ENCODE data around the gene ANKRD50.

DNA sequence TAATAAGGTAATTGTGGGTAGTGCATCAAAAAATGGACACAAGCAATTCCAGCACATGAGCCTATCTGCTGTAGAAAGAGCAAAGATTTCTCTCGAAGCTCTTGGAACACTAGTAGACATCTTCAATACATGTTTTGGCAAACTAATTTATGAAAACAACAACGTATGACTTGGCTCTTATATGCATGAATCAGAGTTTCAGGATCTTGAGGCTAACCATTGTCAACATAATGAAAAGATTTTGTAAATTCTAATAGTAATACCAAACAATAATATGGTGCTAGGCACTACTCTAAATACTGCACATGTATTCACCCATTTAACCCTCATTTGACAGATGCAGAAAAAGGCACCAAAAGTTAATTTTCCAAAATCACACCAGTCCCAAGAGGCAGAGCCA is 25.1 kb upstream of the ANKRD50 start:
- TF ChIP-seq, protein P1, sequence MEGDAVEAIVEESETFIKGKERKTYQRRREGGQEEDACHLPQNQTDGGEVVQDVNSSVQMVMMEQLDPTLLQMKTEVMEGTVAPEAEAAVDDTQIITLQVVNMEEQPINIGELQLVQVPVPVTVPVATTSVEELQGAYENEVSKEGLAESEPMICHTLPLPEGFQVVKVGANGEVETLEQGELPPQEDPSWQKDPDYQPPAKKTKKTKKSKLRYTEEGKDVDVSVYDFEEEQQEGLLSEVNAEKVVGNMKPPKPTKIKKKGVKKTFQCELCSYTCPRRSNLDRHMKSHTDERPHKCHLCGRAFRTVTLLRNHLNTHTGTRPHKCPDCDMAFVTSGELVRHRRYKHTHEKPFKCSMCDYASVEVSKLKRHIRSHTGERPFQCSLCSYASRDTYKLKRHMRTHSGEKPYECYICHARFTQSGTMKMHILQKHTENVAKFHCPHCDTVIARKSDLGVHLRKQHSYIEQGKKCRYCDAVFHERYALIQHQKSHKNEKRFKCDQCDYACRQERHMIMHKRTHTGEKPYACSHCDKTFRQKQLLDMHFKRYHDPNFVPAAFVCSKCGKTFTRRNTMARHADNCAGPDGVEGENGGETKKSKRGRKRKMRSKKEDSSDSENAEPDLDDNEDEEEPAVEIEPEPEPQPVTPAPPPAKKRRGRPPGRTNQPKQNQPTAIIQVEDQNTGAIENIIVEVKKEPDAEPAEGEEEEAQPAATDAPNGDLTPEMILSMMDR (IDR thresholded peaks at IDR 0.05; ENCODE audit: low read depth, low read length, poor library complexity, severe bottlenecking) = no peak
- no peak for TF ChIP-seq EZH2phosphoT487 (IDR thresholded peaks at IDR 0.05; ENCODE audit: borderline replicate concordance, low read length)
